ENCODE data around the gene NLGN2. TPM values are rescaled to one million over a fixed set of nuclear protein-coding genes. Genes with fewer than 3 reads are reported as not detected.

NLGN2 gene
- total RNA-seq, 2 donors from 2014 or later, result 2.5 to 5.0 TPM

- Histone ChIP-seq H3K36me3 (no peaks in the 10 kb centered on the region), H3K27ac (no peak overlapping the region), H3K9me3 (no peaks in the 10 kb centered on the region), H3K4me1 (no peaks in the 10 kb centered on the region), H3K27me3 (no peaks in the 10 kb centered on the region), H3K9ac (ENCODE audit: low read depth in 2 of 2, low read length in 2 of 2) (no peak overlapping the region), H3K4me3 (no peak overlapping the region)
- intact Hi-C loops (cut with DNase I), result no loop called here
- DNase-seq, result no peak
- no peak for TF ChIP-seq CTCF (IDR thresholded peaks at IDR 0.05)
Observed at GRCh38 chr17:7410634-7411426, 3.2 kb downstream of the NLGN2 start.

- no peaks in the 10 kb centered on the region for H3K4me1 ChIP-seq
- H3K9me3 ChIP-seq, result no peaks in the 10 kb centered on the region
Observed at GRCh38 chr17:7411427-7411750, 3.7 kb downstream of the NLGN2 start.

GRCh38 chr17:7413346-7413985 is 5.8 kb downstream of the NLGN2 start:
- no peaks in the 10 kb centered on the region for H3K27me3 ChIP-seq
- H3K4me1 ChIP-seq, result no peaks in the 10 kb centered on the region
- H3K4me3 ChIP-seq, result no peak overlapping the region
- no peak overlapping the region for H3K9ac ChIP-seq (ENCODE audit: low read depth in 2 of 2, low read length in 2 of 2)
- H3K27ac ChIP-seq, result no peak overlapping the region
- intact Hi-C loops (cut with DNase I), result no loop called here
- no peak for TF ChIP-seq CTCF (IDR thresholded peaks at IDR 0.05)
- DNase-seq, result no peak
- no peaks in the 10 kb centered on the region for H3K36me3 ChIP-seq
- H3K9me3 ChIP-seq, result no peaks in the 10 kb centered on the region

More at GRCh38 chr17:7411427-7411750, 3.7 kb downstream of the NLGN2 start:
- no peak overlapping the region for H3K4me3 ChIP-seq
- H3K9ac ChIP-seq (ENCODE audit: low read depth in 2 of 2, low read length in 2 of 2), result no peak overlapping the region
- H3K36me3 ChIP-seq, result no peaks in the 10 kb centered on the region
- TF ChIP-seq CTCF (IDR thresholded peaks at IDR 0.05), result no peak
- H3K27ac ChIP-seq, result no peak overlapping the region
- no peak for DNase-seq
- no peaks in the 10 kb centered on the region for H3K27me3 ChIP-seq
- intact Hi-C loops (cut with DNase I), result no loop called here

- H3K27me3 ChIP-seq, result no peaks in the 10 kb centered on the region
- intact Hi-C loops (cut with DNase I), result no loop called here
Observed at GRCh38 chr17:7414837-7415236, 7.2 kb downstream of the NLGN2 start.

GRCh38 chr17:7415784-7416183 is 8.1 kb downstream of the NLGN2 start:
- Histone ChIP-seq H3K9ac (ENCODE audit: low read depth in 2 of 2, low read length in 2 of 2) (no peak overlapping the region), H3K4me1 (no peaks in the 10 kb centered on the region)
- DNase-seq, result no peak

More at GRCh38 chr17:7414837-7415236, 7.2 kb downstream of the NLGN2 start:
- Histone ChIP-seq H3K4me3 (no peak overlapping the region), H3K27ac (no peak overlapping the region), H3K9me3 (no peaks in the 10 kb centered on the region), H3K36me3 (no peaks in the 10 kb centered on the region), H3K9ac (ENCODE audit: low read depth in 2 of 2, low read length in 2 of 2) (no peak overlapping the region), H3K4me1 (no peaks in the 10 kb centered on the region)
- DNase-seq, result no peak
- TF ChIP-seq CTCF (IDR thresholded peaks at IDR 0.05), result no peak

More at GRCh38 chr17:7415784-7416183, 8.1 kb downstream of the NLGN2 start:
- no peak for TF ChIP-seq CTCF (IDR thresholded peaks at IDR 0.05)
- H3K9me3 ChIP-seq, result no peaks in the 10 kb centered on the region
- no peaks in the 10 kb centered on the region for H3K27me3 ChIP-seq
- no peak overlapping the region for H3K4me3 ChIP-seq
- no peaks in the 10 kb centered on the region for H3K36me3 ChIP-seq
- intact Hi-C loops (cut with DNase I), result no loop called here
- H3K27ac ChIP-seq, result no peak overlapping the region

All from colonic mucosa (tissue), 4 donors.